Naive B cell (primary cell): ENCODE measurements around the gene MICAL2. TPM values are rescaled to one million over a fixed set of nuclear protein-coding genes. Genes with fewer than 3 reads are reported as not detected.

Experiments
- ATAC-seq, 2 donors: fragments of 150-1000 bp; cut with Tn5 transposase; 2 replicates each; pipeline ENCODE4 v1.10.0; 2021; ENCODE audit warnings: low read depth in 2 of 2, mild to moderate bottlenecking in 2 of 2, moderate library complexity in 2 of 2
- DNase-seq: peaks from one replicate; pipeline ENCODE4 v3.0.0; 2022
- H3K27ac Mint-ChIP-seq, 6 donors: one replicate each; pipeline ENCODE4 v1.8.0; 2020 to 2022; ENCODE audit warnings: mild to moderate bottlenecking in 6 of 6, mixed read lengths in 6 of 6, moderate library complexity in 5 of 6, inconsistent platforms in 2 of 6
- H3K27me3 Mint-ChIP-seq, 3 donors: one replicate each; pipeline ENCODE4 v1.8.0; 2021 to 2022; ENCODE audit warnings: mixed read lengths in 3 of 3, mild to moderate bottlenecking in 1 of 3
- H3K36me3 Mint-ChIP-seq, 2 donors: one replicate each; pipeline ENCODE4 v1.8.0; 2020 to 2022; ENCODE audit warnings: mixed read lengths in 2 of 2, inconsistent platforms in 1 of 2, mild to moderate bottlenecking in 1 of 2
- H3K4me1 Mint-ChIP-seq, 3 donors: one replicate each; pipeline ENCODE4 v1.8.0; 2020 to 2022; ENCODE audit warnings: mixed read lengths in 3 of 3, inconsistent platforms in 1 of 3, mild to moderate bottlenecking in 1 of 3, moderate library complexity in 1 of 3
- H3K4me3 Mint-ChIP-seq, 8 donors: one replicate each; pipeline ENCODE4 v1.8.0; 2020 to 2022; ENCODE audit warnings: mild to moderate bottlenecking in 8 of 8, mixed read lengths in 8 of 8, moderate library complexity in 8 of 8, inconsistent platforms in 2 of 8
- H3K9me3 Mint-ChIP-seq, 7 donors: one replicate each; pipeline ENCODE4 v1.8.0; 2020 to 2022; ENCODE audit warnings: mixed read lengths in 7 of 7, mild to moderate bottlenecking in 5 of 7, inconsistent platforms in 2 of 7, moderate library complexity in 1 of 7
- polyA plus RNA-seq, 6 donors: library from polyadenylated mRNA; unstranded; fragments of 300-500 nt; fragmentation: Illumina TruSeq; gene quantifications; one replicate each; pipeline ENCODE4 v1.2.3, GENCODE V29; 2021; ENCODE audit warnings: low read depth in 6 of 6

The MICAL2 gene
- polyA plus RNA-seq, 6 donors from 2014 or later = 0.05 to 1.3 TPM; not detected in 4

DNA sequence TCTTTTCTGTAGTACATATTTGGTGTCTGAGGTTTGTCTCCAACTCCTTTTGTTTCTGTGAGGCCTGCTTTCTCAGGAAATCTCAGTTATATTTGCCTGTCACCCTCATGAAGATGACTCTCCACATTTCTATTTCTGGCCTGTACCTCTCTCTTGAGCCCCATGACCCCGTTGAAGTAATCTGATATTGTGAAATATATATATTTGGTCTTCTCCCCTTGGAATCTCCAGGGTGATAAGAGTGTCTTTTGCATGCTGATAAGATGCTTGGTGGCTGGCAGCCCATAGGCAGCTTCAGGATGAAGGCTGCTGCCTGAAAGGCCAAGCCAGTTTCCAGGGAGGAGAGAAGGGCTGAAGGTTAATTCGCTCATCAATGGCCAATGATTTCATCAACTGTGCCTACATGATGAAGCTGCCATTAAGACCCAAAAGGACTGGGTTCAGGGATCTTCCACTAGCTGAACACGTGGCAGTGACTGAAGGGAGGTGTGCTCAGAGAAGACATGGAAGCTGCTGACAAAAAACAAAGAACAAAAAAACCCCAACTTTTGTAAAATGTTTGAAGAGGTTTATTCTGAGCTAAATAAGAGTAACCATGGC is 67.4 kb downstream of the MICAL2 start:
- no peak for DNase-seq
- no peaks in the 10 kb centered on the region for H3K36me3 Mint-ChIP-seq
- no peaks in the 10 kb centered on the region for H3K4me1 Mint-ChIP-seq
- no peak overlapping the region for H3K27ac Mint-ChIP-seq
- ATAC-seq = no peak
- peaks cover 0 to 14% (median 4%) of the 10 kb centered on the region in 3 donors for H3K27me3 Mint-ChIP-seq
- H3K4me3 Mint-ChIP-seq = no peak overlapping the region
- peaks cover 0 to 5% (median 0%) of the 10 kb centered on the region in 7 donors for H3K9me3 Mint-ChIP-seq

DNA sequence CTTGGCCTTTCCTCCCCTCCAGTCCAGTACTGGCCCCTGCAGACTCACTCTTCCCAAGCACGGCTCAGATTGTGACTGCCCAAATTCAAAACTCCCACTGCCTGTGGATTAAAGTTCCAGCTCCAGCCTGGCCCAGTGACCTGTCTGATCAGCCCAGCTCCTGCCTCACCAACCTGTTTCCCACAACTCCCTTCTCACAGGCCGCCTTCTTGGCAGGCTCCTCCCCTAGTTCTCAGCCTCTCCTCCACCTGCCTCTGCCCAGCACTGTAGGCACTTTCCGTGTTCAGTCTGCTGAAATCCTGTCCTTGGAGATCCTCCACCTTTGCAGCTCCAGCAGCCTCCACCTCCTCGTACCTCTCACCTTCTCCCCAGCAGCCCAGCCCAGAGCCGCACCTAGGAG is 68.6 kb downstream of the MICAL2 start:
- H3K27ac Mint-ChIP-seq = no peak overlapping the region
- H3K9me3 Mint-ChIP-seq = peaks cover 0 to 5% (median 0%) of the 10 kb centered on the region in 7 donors
- H3K4me3 Mint-ChIP-seq = no peak overlapping the region
- no peak for DNase-seq
- H3K36me3 Mint-ChIP-seq = no peaks in the 10 kb centered on the region
- no peak for ATAC-seq
- H3K27me3 Mint-ChIP-seq = peaks cover 0 to 14% (median 4%) of the 10 kb centered on the region in 3 donors
- no peaks in the 10 kb centered on the region for H3K4me1 Mint-ChIP-seq

DNA sequence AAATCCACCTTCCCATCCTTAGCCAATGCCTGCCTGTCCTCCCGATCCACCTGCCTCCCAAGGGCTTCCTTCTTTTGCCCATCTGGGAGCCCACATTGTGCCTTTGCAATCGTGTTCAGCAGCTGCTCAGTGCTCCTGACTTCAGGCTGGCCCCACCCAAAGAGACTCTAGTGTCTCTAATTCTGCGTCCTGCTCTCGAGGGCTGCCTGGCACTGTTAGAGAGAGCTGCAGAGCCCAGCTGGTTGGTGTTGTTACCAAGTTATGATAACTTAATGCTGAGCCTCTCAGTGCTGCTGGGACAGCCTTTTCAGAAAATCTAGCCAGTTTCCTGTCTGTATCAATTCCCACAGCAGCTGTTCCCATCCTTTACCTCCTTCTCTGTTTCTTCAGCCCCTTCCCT is 69.1 kb downstream of the MICAL2 start:
- Mint-ChIP-seq H3K27me3 (peaks cover 0 to 14% (median 4%) of the 10 kb centered on the region in 3 donors), H3K9me3 (peaks cover 0 to 5% (median 0%) of the 10 kb centered on the region in 7 donors), H3K4me1 (no peaks in the 10 kb centered on the region), H3K36me3 (no peaks in the 10 kb centered on the region), H3K4me3 (no peak overlapping the region), H3K27ac (no peak overlapping the region)
- ATAC-seq = no peak
- no peak for DNase-seq

DNA sequence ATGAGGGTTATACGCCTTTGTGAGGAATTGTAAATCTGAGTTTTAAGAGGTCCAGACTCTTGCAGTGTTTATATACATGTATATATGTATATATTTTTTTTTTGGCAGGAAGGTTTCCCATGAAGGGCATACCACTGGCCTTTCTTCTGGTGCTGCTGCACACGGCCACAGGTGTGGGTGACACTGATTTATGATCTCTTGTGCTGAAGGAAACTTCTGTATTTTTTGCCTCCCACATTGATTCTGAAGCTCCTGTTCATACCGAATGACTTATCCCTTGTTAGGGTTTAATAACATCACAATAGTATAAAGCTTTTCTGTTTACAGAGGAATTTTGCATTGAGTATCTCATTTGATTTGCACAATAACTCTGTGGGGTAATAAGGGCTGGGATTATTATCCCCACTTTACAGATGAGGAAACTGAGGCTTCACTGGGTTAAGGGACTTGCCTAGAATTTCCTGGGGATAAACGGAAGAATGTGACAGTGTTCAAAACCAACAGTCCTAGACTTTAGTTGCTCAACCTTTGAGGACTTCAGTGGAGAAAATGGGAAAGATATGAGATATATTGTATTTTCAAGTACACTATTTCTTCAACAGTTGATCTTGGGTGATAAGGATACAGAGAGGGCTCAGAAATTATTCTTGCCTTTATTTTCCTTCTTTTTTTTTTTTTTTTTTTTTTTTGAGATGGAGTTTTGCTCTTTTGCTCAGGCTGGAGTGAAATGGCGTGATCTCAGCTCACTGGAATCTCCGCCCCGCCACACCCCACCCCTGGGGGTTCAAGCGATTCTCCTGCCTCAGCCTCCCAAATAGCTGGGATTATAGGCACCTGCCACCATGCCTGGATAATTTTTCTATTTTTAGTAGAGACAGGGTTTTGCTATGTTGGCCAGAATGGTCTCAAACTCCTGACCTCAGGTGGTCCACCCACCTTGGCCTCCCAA is 70.1 kb downstream of the MICAL2 start:
- Mint-ChIP-seq H3K4me1 (no peaks in the 10 kb centered on the region), H3K4me3 (no peak overlapping the region), H3K9me3 (peaks cover 0 to 5% (median 0%) of the 10 kb centered on the region in 7 donors), H3K36me3 (no peaks in the 10 kb centered on the region), H3K27me3 (peaks cover 0 to 14% (median 4%) of the 10 kb centered on the region in 3 donors), H3K27ac (no peak overlapping the region)
- DNase-seq = no peak
- ATAC-seq = no peak

DNA sequence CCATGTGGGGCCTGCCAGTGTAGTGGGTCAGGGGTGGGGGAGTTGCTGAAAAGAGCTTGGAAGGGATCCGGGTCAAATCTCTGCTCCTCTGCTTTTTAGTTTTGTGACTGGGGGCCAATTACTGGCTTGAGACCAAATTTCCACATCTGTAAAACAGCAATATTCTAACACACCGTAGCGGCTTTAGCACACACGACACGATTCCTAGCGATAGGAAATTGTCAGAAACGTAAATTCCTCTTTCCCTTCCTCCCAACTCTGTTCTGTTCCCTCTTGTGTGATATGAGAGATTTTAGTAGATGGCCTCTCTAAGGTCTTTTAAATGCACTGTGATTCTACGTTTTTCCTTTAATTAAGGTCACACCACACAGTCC is 71.9 kb downstream of the MICAL2 start:
- Mint-ChIP-seq H3K27me3 (peaks cover 0 to 21% (median 4%) of the 10 kb centered on the region in 3 donors), H3K27ac (no peak overlapping the region), H3K4me1 (no peaks in the 10 kb centered on the region), H3K36me3 (no peaks in the 10 kb centered on the region), H3K9me3 (peaks cover 0 to 5% (median 0%) of the 10 kb centered on the region in 7 donors), H3K4me3 (no peak overlapping the region)
- no peak for DNase-seq
- no peak for ATAC-seq

DNA sequence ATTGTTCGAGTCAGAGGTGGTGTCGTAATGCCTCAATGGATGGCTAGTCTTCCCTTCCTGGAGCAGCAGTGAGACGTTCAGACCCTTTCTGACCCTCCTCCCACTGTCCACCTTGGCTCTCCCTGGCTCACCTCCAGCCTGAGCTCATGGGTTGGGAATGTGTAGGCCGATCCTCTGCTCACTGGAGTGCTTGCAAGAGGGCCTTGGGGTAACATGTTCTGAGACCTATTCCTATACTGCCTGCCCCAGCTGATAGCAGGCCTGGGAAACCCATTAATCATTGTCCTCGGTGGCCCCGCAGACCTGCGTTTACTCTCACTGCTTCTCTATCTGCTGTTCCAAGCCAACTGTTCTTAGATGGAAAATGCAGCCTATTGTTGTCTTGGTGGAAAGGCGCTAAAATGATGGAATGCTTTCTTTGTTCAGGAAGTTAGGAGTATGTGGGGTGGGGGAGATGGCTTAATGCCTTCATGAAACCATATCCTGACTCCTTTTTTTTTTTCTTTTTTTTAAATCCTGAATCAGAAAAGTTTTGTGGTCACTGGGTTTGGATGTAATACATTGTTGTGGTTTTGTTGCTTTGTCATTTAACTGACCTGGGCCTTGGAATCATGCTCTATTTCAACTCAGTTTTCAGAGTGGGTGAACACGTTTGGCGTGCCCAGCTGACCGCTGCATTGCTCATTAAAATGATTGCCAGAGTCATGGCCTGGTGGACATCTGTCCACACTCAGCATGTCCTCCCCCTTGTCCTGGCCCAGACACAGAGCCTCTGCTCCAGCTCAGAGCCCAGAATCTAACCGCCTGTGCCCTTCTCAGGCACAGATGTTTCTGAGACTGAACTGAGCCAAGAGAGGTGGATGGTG is 72.5 kb downstream of the MICAL2 start:
- H3K27me3 Mint-ChIP-seq = peaks cover 0 to 23% (median 4%) of the 10 kb centered on the region in 3 donors
- H3K36me3 Mint-ChIP-seq = no peaks in the 10 kb centered on the region

DNA sequence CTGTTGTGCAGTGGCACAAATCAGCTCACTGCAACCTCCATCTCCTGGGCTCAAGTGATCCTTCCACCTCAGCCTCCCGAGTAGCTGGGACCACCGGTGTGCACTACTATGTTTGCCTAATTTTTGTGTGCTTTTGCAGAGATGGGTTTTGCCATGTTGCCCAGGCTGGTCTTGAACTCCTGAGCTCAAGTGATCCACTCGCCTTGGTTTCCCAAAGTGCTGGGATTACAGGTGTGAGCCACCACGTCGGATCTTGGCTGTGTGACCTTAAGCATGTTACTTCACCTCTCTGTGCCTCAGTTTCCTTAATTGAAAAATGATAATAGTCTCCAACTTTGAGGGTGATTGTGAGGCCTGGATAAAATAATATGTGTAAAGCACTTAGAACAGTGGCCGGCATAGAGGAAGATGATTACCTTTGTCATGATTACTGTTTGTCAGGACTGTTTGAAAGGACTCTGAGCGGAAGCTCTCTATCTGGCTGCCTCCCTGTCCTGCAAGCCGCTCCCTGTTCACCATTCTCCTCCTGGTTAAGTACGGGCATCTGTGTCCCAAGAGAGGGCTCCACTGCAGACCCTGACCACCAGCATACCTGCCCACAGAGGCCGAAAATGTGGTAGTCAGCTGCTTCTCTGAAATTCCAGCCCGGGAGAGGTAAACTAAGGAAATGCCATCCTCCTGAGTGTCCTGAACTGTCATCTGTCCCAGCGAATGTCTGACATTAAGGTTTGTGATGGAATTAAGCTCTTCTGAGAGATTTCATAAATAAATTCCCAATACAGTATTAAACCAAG is 73.6 kb downstream of the MICAL2 start:
- peaks cover 0 to 3% (median 3%) of the 10 kb centered on the region in 3 donors for H3K4me1 Mint-ChIP-seq
- ATAC-seq = no peak
- H3K27ac Mint-ChIP-seq = no peak overlapping the region
- H3K4me3 Mint-ChIP-seq = no peak overlapping the region
- DNase-seq = no peak
- peaks cover 0 to 2% (median 0%) of the 10 kb centered on the region in 7 donors for H3K9me3 Mint-ChIP-seq
- H3K36me3 Mint-ChIP-seq = no peaks in the 10 kb centered on the region
- H3K27me3 Mint-ChIP-seq = peaks cover 0 to 20% (median 4%) of the 10 kb centered on the region in 3 donors

More for the DNA sequence above, 72.5 kb downstream of the MICAL2 start:
- no peak overlapping the region for H3K4me3 Mint-ChIP-seq
- H3K9me3 Mint-ChIP-seq = peaks cover 0 to 2% (median 0%) of the 10 kb centered on the region in 7 donors
- DNase-seq (no peak), ATAC-seq (no peak)
- no peaks in the 10 kb centered on the region for H3K4me1 Mint-ChIP-seq
- no peak overlapping the region for H3K27ac Mint-ChIP-seq

DNA sequence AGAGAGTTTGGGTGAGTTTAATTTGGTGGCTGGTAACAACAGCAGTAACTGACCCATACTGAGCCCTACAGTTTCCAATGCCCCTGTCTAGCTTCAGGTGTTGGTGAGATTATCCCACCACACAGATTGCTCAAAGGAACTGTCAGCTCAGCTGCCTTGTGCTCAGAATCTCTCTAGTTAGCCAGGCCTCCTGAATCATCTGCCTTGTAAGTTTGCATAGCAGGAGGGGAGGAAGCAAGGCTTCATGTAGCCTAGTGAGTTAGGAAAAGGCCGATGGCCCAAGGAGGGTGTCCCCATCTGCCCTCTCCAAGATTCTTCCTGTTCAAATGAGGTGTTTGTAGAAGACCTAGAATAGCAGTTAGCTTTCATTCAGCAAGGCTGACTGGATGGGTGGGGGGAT is 74.3 kb downstream of the MICAL2 start:
- peaks cover 0 to 13% (median 4%) of the 10 kb centered on the region in 3 donors for H3K27me3 Mint-ChIP-seq
- peaks cover 0 to 5% (median 4%) of the 10 kb centered on the region in 3 donors for H3K4me1 Mint-ChIP-seq
- H3K27ac Mint-ChIP-seq = no peak overlapping the region
- no peak for ATAC-seq
- no peak for DNase-seq
- H3K9me3 Mint-ChIP-seq = no peaks in the 10 kb centered on the region
- H3K4me3 Mint-ChIP-seq = no peak overlapping the region
- H3K36me3 Mint-ChIP-seq = no peaks in the 10 kb centered on the region

DNA sequence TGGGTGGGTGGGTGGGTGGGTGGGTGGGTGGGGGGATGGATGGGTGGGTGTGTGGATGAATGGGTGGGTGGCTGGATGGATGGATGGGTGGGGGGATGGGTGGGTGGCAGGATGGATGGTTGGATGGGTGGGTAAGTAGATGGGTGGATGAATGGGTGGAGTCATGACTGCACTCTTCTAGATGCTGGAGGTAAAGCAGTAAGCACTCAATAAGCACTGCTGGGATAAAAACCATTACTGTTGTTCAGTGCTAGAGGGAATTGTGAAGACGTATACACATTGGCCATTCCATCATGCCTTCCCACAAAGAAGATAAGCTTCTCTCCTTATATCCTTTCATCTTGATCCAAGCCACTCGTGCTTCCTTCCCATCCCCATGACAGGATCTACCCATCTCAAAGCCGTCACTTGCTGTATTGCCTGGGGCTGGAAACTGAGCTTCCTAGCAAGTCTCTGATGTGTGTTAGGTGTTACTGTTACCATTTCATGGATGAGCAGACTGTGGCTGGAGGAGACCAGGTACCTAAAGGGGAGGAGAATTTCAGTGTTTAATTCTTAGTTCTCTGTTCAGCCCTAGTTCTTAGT is 74.8 kb downstream of the MICAL2 start:
- Mint-ChIP-seq H3K36me3 (no peaks in the 10 kb centered on the region), H3K4me1 (peaks cover 0 to 5% (median 4%) of the 10 kb centered on the region in 3 donors)
- no peak for DNase-seq

DNA sequence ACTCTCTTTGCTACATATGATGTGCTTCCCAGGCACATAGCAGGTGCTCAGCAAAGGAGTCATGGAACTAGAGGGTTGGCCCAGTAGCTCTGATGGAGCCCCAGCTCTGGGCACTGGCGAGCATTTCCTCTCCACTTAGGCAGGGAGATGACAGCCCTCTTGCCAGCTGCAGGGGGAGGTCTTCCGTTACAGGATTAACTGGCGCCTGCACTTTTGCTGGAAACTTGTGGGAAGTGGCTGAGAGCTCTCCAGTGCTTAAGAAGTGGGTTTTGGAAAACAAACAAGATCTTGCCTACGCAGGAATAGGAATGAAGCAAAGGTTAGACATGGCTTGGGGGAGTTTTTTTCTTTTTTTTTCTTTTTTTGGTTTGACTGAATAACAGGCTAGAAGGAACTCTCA is 75.5 kb downstream of the MICAL2 start:
- Mint-ChIP-seq H3K4me3 (no peak overlapping the region), H3K4me1 (peaks cover 0 to 5% (median 4%) of the 10 kb centered on the region in 3 donors), H3K9me3 (no peaks in the 10 kb centered on the region), H3K36me3 (no peaks in the 10 kb centered on the region), H3K27ac (no peak overlapping the region), H3K27me3 (peaks cover 0 to 8% (median 4%) of the 10 kb centered on the region in 3 donors)
- no peak for ATAC-seq
- DNase-seq = no peak

More for the DNA sequence above, 74.8 kb downstream of the MICAL2 start:
- H3K27me3 Mint-ChIP-seq = peaks cover 0 to 8% (median 4%) of the 10 kb centered on the region in 3 donors
- no peak for ATAC-seq
- no peaks in the 10 kb centered on the region for H3K9me3 Mint-ChIP-seq
- no peak overlapping the region for H3K27ac Mint-ChIP-seq
- no peak overlapping the region for H3K4me3 Mint-ChIP-seq

DNA sequence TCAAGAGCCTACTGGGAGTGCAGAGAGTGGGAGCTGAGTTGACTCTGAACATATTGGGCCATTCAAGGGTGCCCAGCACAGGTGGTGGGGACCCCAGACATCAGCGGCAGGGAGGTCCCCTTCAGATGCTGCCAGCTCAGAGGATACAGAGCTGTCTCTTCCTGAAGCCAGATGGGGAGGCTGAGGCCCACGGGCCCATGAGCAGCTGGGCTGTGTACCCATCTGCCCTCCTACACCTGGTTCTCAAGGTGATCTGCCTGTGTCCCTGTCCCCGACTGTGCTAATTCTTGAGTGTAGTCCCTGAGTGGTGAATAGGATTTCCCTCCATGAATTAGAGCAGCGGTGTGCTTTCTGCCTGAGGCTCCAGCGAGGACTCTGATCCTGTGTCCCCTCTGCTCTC is 76.3 kb downstream of the MICAL2 start:
- Mint-ChIP-seq H3K36me3 (no peaks in the 10 kb centered on the region), H3K27ac (no peak overlapping the region), H3K4me3 (no peak overlapping the region), H3K9me3 (no peaks in the 10 kb centered on the region), H3K27me3 (peaks cover 0 to 8% (median 7%) of the 10 kb centered on the region in 3 donors), H3K4me1 (peaks cover 0 to 5% (median 4%) of the 10 kb centered on the region in 3 donors)
- DNase-seq = no peak
- ATAC-seq = no peak

DNA sequence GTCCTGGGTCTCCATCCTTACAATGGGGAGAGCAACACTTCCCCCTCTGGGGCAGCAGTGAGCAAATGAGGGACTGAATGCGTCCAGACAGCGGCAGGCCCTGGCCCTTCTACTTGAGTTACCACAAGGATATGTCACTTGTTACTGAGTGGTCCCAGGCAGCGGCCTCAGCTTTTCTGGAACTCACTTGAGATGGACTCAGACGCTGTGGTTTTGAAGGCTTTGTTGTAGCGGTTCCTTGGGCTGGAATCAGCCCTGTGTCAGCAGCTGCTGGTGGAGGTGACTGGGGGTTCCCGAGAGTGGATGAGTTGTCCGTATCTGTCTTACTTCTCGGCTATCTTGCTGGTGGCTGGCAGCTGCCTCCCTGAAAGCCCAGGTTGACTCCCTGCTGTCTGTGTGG is 77.0 kb downstream of the MICAL2 start:
- peaks cover 0 to 8% (median 7%) of the 10 kb centered on the region in 3 donors for H3K27me3 Mint-ChIP-seq
- no peak for DNase-seq
- no peak overlapping the region for H3K4me3 Mint-ChIP-seq
- H3K9me3 Mint-ChIP-seq = no peaks in the 10 kb centered on the region
- H3K4me1 Mint-ChIP-seq = peaks cover 0 to 5% (median 4%) of the 10 kb centered on the region in 3 donors
- no peaks in the 10 kb centered on the region for H3K36me3 Mint-ChIP-seq
- H3K27ac Mint-ChIP-seq = no peak overlapping the region
- ATAC-seq = no peak
